Heart left ventricle (tissue), 16 donors: Measurements from ENCODE around the gene OTOA. TPM values are rescaled to one million over a fixed set of nuclear protein-coding genes. Genes with fewer than 3 reads are reported as not detected.
A peak's percentile ranks its signal among the peaks of the same experiment; 100 is the strongest.

Source experiments
- ATAC-seq, 4 donors: fragments of 200-7000 bp; cut with Tn5 transposase; one replicate each; pipeline ENCODE4 v1.9.1; 2020 to 2022; ENCODE audit warnings: moderate library complexity in 4 of 4, mild to moderate bottlenecking in 3 of 4, moderate number of reproducible peaks in 1 of 4
- DNase-seq, 5 donors: peaks; one replicate each; pipeline ENCODE4 v3.0.0-alpha.2; 2020
- H3K27ac ChIP-seq, 12 donors: fragments of 200-600 bp; sonication (generic) in 4 of 12; one replicate each; pipeline versions ENCODE4 v1.5.0 to v1.8.0; 2016 to 2022; ENCODE audit warnings: mild to moderate bottlenecking in 2 of 12
- H3K27me3 ChIP-seq, 9 donors: fragments of 200-600 bp; sonication (generic) in 2 of 9; one replicate each; pipeline versions ENCODE4 v1.5.1 to v1.8.0; 2016 to 2022; ENCODE audit warnings: mild to moderate bottlenecking in 3 of 9
- H3K36me3 ChIP-seq, 9 donors: fragments of 200-600 bp; sonication (generic) in 2 of 9; one replicate each; pipeline versions ENCODE4 v1.5.0 to v1.8.0; 2018 to 2022; ENCODE audit warnings: mild to moderate bottlenecking in 2 of 9
- H3K4me1 ChIP-seq, 12 donors: fragments of 200-600 bp; sonication (generic) in 4 of 12; one replicate each; pipeline versions ENCODE4 v1.5.0 to v1.8.0; 2016 to 2022; ENCODE audit warnings: mild to moderate bottlenecking in 3 of 12
- H3K4me3 ChIP-seq, 12 donors: fragments of 200-600 bp; sonication (generic) in 4 of 12; one replicate each; pipeline versions ENCODE4 v1.5.0 to v1.8.0; 2017 to 2022; ENCODE audit warnings: mild to moderate bottlenecking in 9 of 12, moderate library complexity in 4 of 12
- H3K9me3 ChIP-seq, 12 donors: fragments of 200-600 bp; sonication (generic) in 4 of 12; one replicate each; pipeline versions ENCODE4 v1.5.0 to v1.8.0; 2016 to 2022; ENCODE audit warnings: mild to moderate bottlenecking in 1 of 12
- POLR2A ChIP-seq, 2 donors: fragments of 450-650 bp; IDR thresholded peaks; one replicate each; pipeline ENCODE4 v1.6.1; 2017; ENCODE audit warnings: antibody characterized with exemption in 2 of 2, mild to moderate bottlenecking in 2 of 2, moderate library complexity in 2 of 2
- WGBS, 4 donors: extraction: QIAGEN DNeasy Blood & Tissue Kit in 2 of 4; methylation state at CpG; one replicate each; pipeline versions ENCODE4 v1.1.5 to v1.1.7; 2013 to 2018; 5-methylcytosine and 5-hydroxymethylcytosine counted together
- intact Hi-C, 10 donors: fragments of 100-400 bp; cut with DNase I; formaldehyde crosslinking; loops; one replicate each; pipeline versions ENCODE4 v1.11.1 to v1.14.2; 2022
- polyA plus RNA-seq, 2 donors: library from polyadenylated mRNA; stranded (reverse); fragments of 200-250 nt; gene quantifications; one replicate each; pipeline ENCODE4 v1.2.3, GENCODE V29; 2013
- total RNA-seq, 9 donors: library from RNA; depleted of rRNA in 2 of 9; stranded (reverse); fragments of >200 nt in 2 of 9; fragmentation: NEBNext Ultra II Directional in 3 of 9; extraction: Animal tissue kit (Norgen Biotek cat#: 25700) in 3 of 9; gene quantifications; one replicate each; pipeline versions ENCODE4 v1.1.0 to v1.2.4, GENCODE V29; 2016 to 2023
- TF ChIP-seq, protein P1 (sequence below), 12 donors: fragments of 200-600 bp; sonication (generic) in 4 of 12; IDR thresholded peaks; one replicate each; pipeline versions ENCODE4 v1.5.0 to v1.8.0; 2018 to 2022; ENCODE audit warnings: antibody characterized with exemption in 12 of 12, mild to moderate bottlenecking in 5 of 12
- donor health status: ischemic (EF 13 %, LVEDD 7.1; RV severe dilation, severe dysfunction).
- donor health status: healthy with polysubstance abuse.
- donor health status: DM: no; HTN: yes; CAD: no.
- donor health status: DM: no; HTN: no; CAD: no.
- donor health status: ischemic (EF 25% LVEDD 6.9; RV normal size, moderate dysfunction).
- donor health status: ischemic (EF 25% LVEDD 5.7; RV mildly dilated, moderate dysfunction).
- donor health status: healthy.
- donor health status: DM: yes; HTN: yes; CAD: no.
- donor health status: ischemic (EF 35%, LVEDD 5.7; RV mildly dilated, moderate dysfunction).
- donor health status: nonischemic (EF 11% LVEDD 7.7; RV severe dilation, severe dysfunction).
- donor health status: DM: yes; HTN: yes; CAD: no.
- donor health status: PGD.
- donor health status: ischemic (EF 29% LVEDD 5.4; RV normal size, mild dysfunction).
- donor health status: nonischemic (EF 23%, LVEDD 6.1; RV moderate dilation, normal function).

OTOA gene
- total and polyA plus RNA-seq, 11 donors = 0.03 to 0.41 (median 0.27) TPM; not detected in 7

DNA sequence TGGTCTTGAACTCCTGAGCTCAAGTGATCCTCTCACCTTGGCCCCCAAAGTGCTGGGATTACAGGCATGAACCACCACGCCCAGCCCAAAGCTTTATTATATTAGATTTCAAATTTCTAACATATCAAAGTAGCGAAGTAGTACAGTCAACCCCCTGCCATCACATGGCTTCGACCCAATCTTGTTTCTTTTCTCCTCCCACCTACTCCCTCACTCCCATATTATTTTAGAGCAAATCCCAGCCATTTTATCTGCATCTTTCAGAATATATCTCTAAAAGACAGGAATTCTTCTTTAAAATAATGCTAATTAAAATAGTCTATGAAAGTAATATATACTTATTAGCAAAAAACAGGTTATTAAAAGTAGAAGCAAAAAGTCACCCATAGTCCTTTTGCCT is 12.3 kb upstream of the OTOA start:
- intact Hi-C loops = loop anchor here in 2 of 10 donors (10.0 kb wide), 2 partner anchors 53 to 533 kb away; no protein-coding TSS in a partner anchor
- 87 to 94% (median 90%) methylated on average over 3 of the region's 3 CpGs for WGBS, 4 donors

DNA sequence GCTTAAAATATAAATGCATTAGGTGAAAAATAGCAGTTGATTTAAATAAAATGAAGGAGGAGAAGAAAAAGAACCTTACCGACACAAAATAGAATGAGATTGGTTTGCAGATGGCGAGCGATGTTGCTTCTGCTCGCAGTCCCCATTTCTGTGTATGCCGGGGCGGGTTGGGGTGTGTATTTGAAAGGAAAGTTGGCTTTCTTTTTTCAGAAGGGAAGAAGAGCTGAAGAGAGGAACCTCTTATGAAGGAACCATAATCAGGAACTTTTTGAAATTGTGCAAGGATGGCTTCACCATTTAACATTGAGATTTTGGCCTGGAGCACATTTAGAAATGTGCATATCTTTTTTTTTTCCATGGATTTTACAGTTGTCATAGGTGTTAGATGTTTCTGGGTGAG is 11.3 kb upstream of the OTOA start, which contains the start of gene IGSF6:
IGSF6 (minus strand) TSS at position 156 of the 400 bp plus-strand sequence; CDS start at position 146, 10 bp downstream.
- DNase-seq (no peak), ATAC-seq (peak in 1 of 4 donors; percentile 42)
- Histone ChIP-seq H3K27me3 (no peaks in the 10 kb centered on the region), H3K36me3 (peaks cover 0 to 26% (median 16%) of the 10 kb centered on the region in 9 donors), H3K4me1 (peaks cover 0 to 84% (median 0%) of the 10 kb centered on the region in 12 donors), H3K9me3 (no peaks in the 10 kb centered on the region), H3K27ac (peak within 1 kb of the TSS in 1 of 12 donors; percentile 89), H3K4me3 (peak within 1 kb of the TSS in 7 of 12 donors; percentile 16 to 58 (median 24))
- WGBS, 4 donors = 87 to 95% (median 93%) methylated on average over 6 of the region's 6 CpGs
- intact Hi-C loops = loop anchor here in 2 of 10 donors (10.0 kb wide), 2 partner anchors 52 to 532 kb away; no protein-coding TSS in a partner anchor
- no peak for TF ChIP-seq POLR2A (IDR thresholded peaks at IDR 0.05)
- TF ChIP-seq, protein P1, sequence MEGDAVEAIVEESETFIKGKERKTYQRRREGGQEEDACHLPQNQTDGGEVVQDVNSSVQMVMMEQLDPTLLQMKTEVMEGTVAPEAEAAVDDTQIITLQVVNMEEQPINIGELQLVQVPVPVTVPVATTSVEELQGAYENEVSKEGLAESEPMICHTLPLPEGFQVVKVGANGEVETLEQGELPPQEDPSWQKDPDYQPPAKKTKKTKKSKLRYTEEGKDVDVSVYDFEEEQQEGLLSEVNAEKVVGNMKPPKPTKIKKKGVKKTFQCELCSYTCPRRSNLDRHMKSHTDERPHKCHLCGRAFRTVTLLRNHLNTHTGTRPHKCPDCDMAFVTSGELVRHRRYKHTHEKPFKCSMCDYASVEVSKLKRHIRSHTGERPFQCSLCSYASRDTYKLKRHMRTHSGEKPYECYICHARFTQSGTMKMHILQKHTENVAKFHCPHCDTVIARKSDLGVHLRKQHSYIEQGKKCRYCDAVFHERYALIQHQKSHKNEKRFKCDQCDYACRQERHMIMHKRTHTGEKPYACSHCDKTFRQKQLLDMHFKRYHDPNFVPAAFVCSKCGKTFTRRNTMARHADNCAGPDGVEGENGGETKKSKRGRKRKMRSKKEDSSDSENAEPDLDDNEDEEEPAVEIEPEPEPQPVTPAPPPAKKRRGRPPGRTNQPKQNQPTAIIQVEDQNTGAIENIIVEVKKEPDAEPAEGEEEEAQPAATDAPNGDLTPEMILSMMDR (IDR thresholded peaks at IDR 0.05) = no peak

More for the DNA sequence above, 12.3 kb upstream of the OTOA start:
- Histone ChIP-seq H3K36me3 (peaks cover 0 to 36% (median 16%) of the 10 kb centered on the region in 9 donors), H3K27me3 (no peaks in the 10 kb centered on the region), H3K4me1 (peaks cover 0 to 84% (median 2%) of the 10 kb centered on the region in 12 donors), H3K27ac (peak overlapping the region in 1 of 12 donors; percentile 89), H3K4me3 (peak overlapping the region in 6 of 12 donors; percentile 1 to 58 (median 24)), H3K9me3 (no peaks in the 10 kb centered on the region)
- no peak for ATAC-seq
- TF ChIP-seq POLR2A (IDR thresholded peaks at IDR 0.05) = no peak
- TF ChIP-seq, protein P1 (IDR thresholded peaks at IDR 0.05) = no peak
- DNase-seq = no peak

DNA sequence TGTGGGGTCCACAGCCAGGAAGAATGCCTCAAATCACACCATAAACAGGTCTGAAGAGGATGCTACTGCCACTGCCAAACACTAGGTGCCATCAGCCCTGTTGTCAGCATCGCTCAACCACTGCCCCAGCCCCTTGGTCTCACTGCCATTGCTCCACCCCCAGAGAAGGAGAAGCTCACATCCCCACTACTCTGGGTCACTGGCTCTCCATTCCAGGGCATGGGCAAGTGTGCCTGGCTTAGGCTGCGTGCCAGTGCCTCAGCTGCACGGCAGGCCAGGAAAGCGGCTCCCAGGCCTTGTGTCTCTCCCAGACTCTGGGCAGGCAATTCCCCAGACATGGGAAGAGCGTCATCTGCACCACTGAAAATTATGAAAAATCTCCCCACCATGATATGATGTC is 10.2 kb upstream of the OTOA start:
- DNase-seq (no peak), ATAC-seq (peak in 2 of 4 donors; percentile 30 to 50)
- WGBS, 4 donors = 86 to 92% (median 88%) methylated on average over 4 to 5 of the region's 5 CpGs
- H3K9me3 ChIP-seq = no peaks in the 10 kb centered on the region
- H3K4me1 ChIP-seq = peaks cover 0 to 84% (median 0%) of the 10 kb centered on the region in 12 donors
- intact Hi-C loops = loop anchor here in 2 of 10 donors (10.0 kb wide), 2 partner anchors 51 to 531 kb away; no protein-coding TSS in a partner anchor
- no peaks in the 10 kb centered on the region for H3K27me3 ChIP-seq
- TF ChIP-seq, protein P1 (IDR thresholded peaks at IDR 0.05) = no peak
- no peak for TF ChIP-seq POLR2A (IDR thresholded peaks at IDR 0.05)
- H3K4me3 ChIP-seq = no peak overlapping the region
- H3K36me3 ChIP-seq = peaks cover 0 to 19% (median 16%) of the 10 kb centered on the region in 9 donors
- peak overlapping the region in 1 of 12 donors; percentile 89 for H3K27ac ChIP-seq

DNA sequence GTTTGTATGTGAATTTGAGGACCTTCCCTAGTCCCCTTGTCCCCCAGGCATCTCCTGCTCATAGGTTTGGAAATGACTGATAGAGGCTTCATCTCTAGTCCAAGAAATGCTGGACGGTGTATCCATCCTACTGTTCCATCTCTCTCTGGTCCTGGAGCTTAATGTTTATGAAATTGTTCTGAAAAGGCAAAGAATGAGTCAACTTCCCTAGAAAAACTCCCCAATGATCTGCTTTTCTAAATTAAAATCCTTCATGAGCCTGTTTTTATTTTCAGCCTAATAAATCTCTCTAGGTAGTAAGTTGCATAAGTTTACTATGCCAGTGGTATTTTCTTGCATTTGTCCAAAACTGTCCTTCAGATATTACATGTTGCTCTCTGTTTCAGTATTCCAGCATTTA is 9.3 kb upstream of the OTOA start:
- Histone ChIP-seq H3K36me3 (peaks cover 0 to 19% (median 14%) of the 10 kb centered on the region in 9 donors), H3K27me3 (no peaks in the 10 kb centered on the region), H3K27ac (peak overlapping the region in 1 of 12 donors; percentile 89), H3K9me3 (no peaks in the 10 kb centered on the region), H3K4me1 (peaks cover 0 to 78% (median 0%) of the 10 kb centered on the region in 12 donors), H3K4me3 (no peak overlapping the region)
- TF ChIP-seq, protein P1 (IDR thresholded peaks at IDR 0.05) = no peak
- no peak for TF ChIP-seq POLR2A (IDR thresholded peaks at IDR 0.05)
- no peak for DNase-seq
- intact Hi-C loops = loop anchor here in 2 of 10 donors (10.0 kb wide), 2 partner anchors 50 to 530 kb away; no protein-coding TSS in a partner anchor
- no peak for ATAC-seq
- WGBS, 4 donors = 94 to 98% (median 95%) methylated on average over 1 of the region's 1 CpG
